Gastroesophageal sphincter (tissue), 4 donors: ENCODE measurements around the gene GINS2. TPM values are rescaled to one million over a fixed set of nuclear protein-coding genes. Genes with fewer than 3 reads are reported as not detected.
A peak's percentile ranks its signal among the peaks of the same experiment; 100 is the strongest.

Source experiments
- ATAC-seq: fragments of 150-250 bp; one replicate; pipeline ENCODE4 v1.9.1; 2016; ENCODE audit warnings: mild to moderate bottlenecking, moderate library complexity
- H3K27ac ChIP-seq, 4 donors: fragments of 200-600 bp; sonication (generic) in 3 of 4; 1 replicate in 3 of 4; 2 replicates in 1 of 4; pipeline ENCODE4 v1.5.1; 2016 to 2019
- H3K27me3 ChIP-seq: fragments of 200-600 bp; sonication (generic); one replicate; pipeline ENCODE4 v1.5.1; 2019
- H3K36me3 ChIP-seq, 2 donors: fragments of 200-600 bp; sonication (generic); one replicate each; pipeline ENCODE4 v1.5.1; 2019; ENCODE audit warnings: control low read depth in 1 of 2
- H3K4me1 ChIP-seq, 3 donors: fragments of 200-600 bp; sonication (generic); 1 replicate in 2 of 3; 2 replicates in 1 of 3; pipeline ENCODE4 v1.5.1; 2016 to 2019; ENCODE audit warnings: control low read depth in 2 of 3
- H3K4me3 ChIP-seq, 2 donors: fragments of 200-600 bp; sonication (generic); one replicate each; pipeline ENCODE4 v1.5.1; 2019; ENCODE audit warnings: mild to moderate bottlenecking in 1 of 2, moderate library complexity in 1 of 2
- H3K9me3 ChIP-seq, 3 donors: fragments of 200-600 bp; sonication (generic); one replicate each; pipeline ENCODE4 v1.5.1; 2017 to 2019; ENCODE audit warnings: control low read depth in 2 of 3
- CTCF ChIP-seq, 4 experiments: fragments of 200-600 bp in 2 of 4; fragments of 450-650 bp in 2 of 4; sonication (generic) in 1 of 4; IDR thresholded peaks; one replicate each; pipeline ENCODE4 v1.5.1; 2017 to 2019; ENCODE audit warnings: antibody characterized with exemption in 4 of 4, mild to moderate bottlenecking in 2 of 4, moderate library complexity in 2 of 4
- EP300 ChIP-seq: sonication (generic); formaldehyde crosslinking; IDR thresholded peaks from one replicate; pipeline ENCODE4 v1.6.1; 2017; ENCODE audit warnings: antibody characterized with exemption, mild to moderate bottlenecking
- POLR2A ChIP-seq, 2 donors: fragments of 450-650 bp; IDR thresholded peaks; one replicate each; pipeline ENCODE4 v1.6.1; 2017; ENCODE audit warnings: antibody characterized with exemption in 2 of 2, mild to moderate bottlenecking in 2 of 2, moderate library complexity in 1 of 2
- POLR2AphosphoS5 ChIP-seq: sonication (generic); formaldehyde crosslinking; IDR thresholded peaks from one replicate; pipeline ENCODE4 v1.6.1; 2017; ENCODE audit warnings: antibody characterized with exemption
- WGBS, 2 donors: methylation state at CpG; one replicate each; pipeline ENCODE4 v1.1.5; 2018; ENCODE audit warnings: low coverage in 1 of 2; 5-methylcytosine and 5-hydroxymethylcytosine counted together
- total RNA-seq, 4 donors: library from RNA; depleted of rRNA; stranded (reverse); fragments of >200 nt; gene quantifications; one replicate each; pipeline ENCODE4 v1.1.0, GENCODE V29; 2016

Gene GINS2
- total RNA-seq, 4 donors from 2014 or later: 0.15 to 1.4 (median 0.66) TPM

GRCh38 chr16:85645021-85645589, 43.6 kb downstream of the GINS2 start:
- no CpG with 5 or more reads among the region's 19 CpGs for WGBS, 2 donors

GRCh38 chr16:85644093-85644712, 44.6 kb downstream of the GINS2 start:
- no peak overlapping the region for H3K27ac ChIP-seq
- no peaks in the 10 kb centered on the region for H3K27me3 ChIP-seq
- WGBS, 2 donors: 89% methylated on average over 15 of the region's 21 CpGs; no CpG with 5 or more reads in 1 of the 2 donors
- H3K9me3 ChIP-seq: no peaks in the 10 kb centered on the region
- no peak for TF ChIP-seq CTCF (IDR thresholded peaks at IDR 0.05)
- no peak for TF ChIP-seq EP300
- TF ChIP-seq POLR2AphosphoS5: no peak
- no peak for ATAC-seq
- peaks cover 0 to 47% (median 7%) of the 10 kb centered on the region in 3 donors for H3K4me1 ChIP-seq
- H3K36me3 ChIP-seq: peaks cover 0 to 33% of the 10 kb centered on the region in 2 donors
- no peak overlapping the region for H3K4me3 ChIP-seq

More at GRCh38 chr16:85645021-85645589, 43.6 kb downstream of the GINS2 start:
- Histone ChIP-seq H3K27me3 (no peaks in the 10 kb centered on the region), H3K9me3 (no peaks in the 10 kb centered on the region), H3K4me3 (no peak overlapping the region), H3K36me3 (peaks cover 0 to 40% of the 10 kb centered on the region in 2 donors), H3K27ac (no peak overlapping the region), H3K4me1 (peaks cover 0 to 39% (median 7%) of the 10 kb centered on the region in 3 donors)
- no peak for ATAC-seq
- TF ChIP-seq CTCF (IDR thresholded peaks at IDR 0.05) (no peak), POLR2AphosphoS5 (no peak), EP300 (no peak), POLR2A (IDR thresholded peaks at IDR 0.05) (no peak)

- Histone ChIP-seq H3K27me3 (no peaks in the 10 kb centered on the region), H3K4me1 (peaks cover 0 to 53% (median 7%) of the 10 kb centered on the region in 3 donors), H3K36me3 (peaks cover 0 to 27% of the 10 kb centered on the region in 2 donors), H3K4me3 (no peak overlapping the region), H3K27ac (peak overlapping the region in 2 of 4 donors; percentile 2 to 19), H3K9me3 (no peaks in the 10 kb centered on the region)
- TF ChIP-seq EP300: no peak
- TF ChIP-seq POLR2A (IDR thresholded peaks at IDR 0.05): no peak
- no peak for ATAC-seq
- 61% methylated on average over 5 of the region's 8 CpGs; no CpG with 5 or more reads in 1 of the 2 donors for WGBS, 2 donors
Measured at GRCh38 chr16:85643631-85644030, 45.1 kb downstream of the GINS2 start.

- Histone ChIP-seq H3K36me3 (peaks cover 0 to 20% of the 10 kb centered on the region in 2 donors), H3K27ac (no peak overlapping the region), H3K27me3 (no peaks in the 10 kb centered on the region), H3K4me3 (no peak overlapping the region), H3K4me1 (peaks cover 0 to 54% (median 7%) of the 10 kb centered on the region in 3 donors), H3K9me3 (no peaks in the 10 kb centered on the region)
- TF ChIP-seq CTCF (IDR thresholded peaks at IDR 0.05) (no peak), POLR2AphosphoS5 (no peak)
- no peak for ATAC-seq
- WGBS, 2 donors: 100% methylated on average over 4 of the region's 32 CpGs; no CpG with 5 or more reads in 1 of the 2 donors
Measured at GRCh38 chr16:85642762-85643358, 45.9 kb downstream of the GINS2 start.

GRCh38 chr16:85641776-85642176, 47.0 kb downstream of the GINS2 start:
- peak; percentile 38 for ATAC-seq
- no CpG with 5 or more reads among the region's 12 CpGs for WGBS, 2 donors
- no peak for TF ChIP-seq POLR2AphosphoS5
- no peak for TF ChIP-seq EP300
- no peak for TF ChIP-seq CTCF (IDR thresholded peaks at IDR 0.05)
- TF ChIP-seq POLR2A (IDR thresholded peaks at IDR 0.05): no peak
- peaks cover 0 to 18% of the 10 kb centered on the region in 2 donors for H3K36me3 ChIP-seq
- peaks cover 0 to 54% (median 7%) of the 10 kb centered on the region in 3 donors for H3K4me1 ChIP-seq
- no peak overlapping the region for H3K27ac ChIP-seq
- no peaks in the 10 kb centered on the region for H3K9me3 ChIP-seq
- no peaks in the 10 kb centered on the region for H3K27me3 ChIP-seq
- H3K4me3 ChIP-seq: no peak overlapping the region
